GF-D8 (cell line): ENCODE measurements around the gene NLRX1.
"Not testable (repeated sequence)": the region's sequence is repeated elsewhere in the genome, so short reads cannot be mapped to it uniquely, and the experiment has no call there.

Source experiments
- DNase-seq: peaks from one replicate; lab custom pipeline; 2025; lab: John Stamatoyannopoulos, UW

Gene NLRX1

DNA sequence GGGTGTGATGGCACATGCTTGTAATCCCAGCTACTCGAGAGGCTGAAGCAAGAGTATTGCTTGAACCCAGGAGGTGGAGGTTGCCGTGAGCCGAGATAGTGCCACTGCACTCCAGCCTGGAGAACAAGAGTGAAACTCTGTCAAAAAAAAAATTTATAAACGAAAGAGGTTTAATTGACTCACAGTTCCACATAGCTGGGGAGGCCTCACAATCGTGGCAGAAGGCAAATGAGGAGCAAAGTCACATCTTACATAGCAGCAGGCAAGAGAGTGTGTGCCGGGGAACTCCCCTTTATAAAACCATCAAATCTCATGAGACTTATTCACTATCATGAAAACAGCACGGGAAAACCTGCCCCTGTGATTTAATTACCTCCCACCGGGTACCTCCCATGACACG lies 15.9 kb downstream of the NLRX1 start:
- not testable (repeated sequence) for DNase-seq

DNA sequence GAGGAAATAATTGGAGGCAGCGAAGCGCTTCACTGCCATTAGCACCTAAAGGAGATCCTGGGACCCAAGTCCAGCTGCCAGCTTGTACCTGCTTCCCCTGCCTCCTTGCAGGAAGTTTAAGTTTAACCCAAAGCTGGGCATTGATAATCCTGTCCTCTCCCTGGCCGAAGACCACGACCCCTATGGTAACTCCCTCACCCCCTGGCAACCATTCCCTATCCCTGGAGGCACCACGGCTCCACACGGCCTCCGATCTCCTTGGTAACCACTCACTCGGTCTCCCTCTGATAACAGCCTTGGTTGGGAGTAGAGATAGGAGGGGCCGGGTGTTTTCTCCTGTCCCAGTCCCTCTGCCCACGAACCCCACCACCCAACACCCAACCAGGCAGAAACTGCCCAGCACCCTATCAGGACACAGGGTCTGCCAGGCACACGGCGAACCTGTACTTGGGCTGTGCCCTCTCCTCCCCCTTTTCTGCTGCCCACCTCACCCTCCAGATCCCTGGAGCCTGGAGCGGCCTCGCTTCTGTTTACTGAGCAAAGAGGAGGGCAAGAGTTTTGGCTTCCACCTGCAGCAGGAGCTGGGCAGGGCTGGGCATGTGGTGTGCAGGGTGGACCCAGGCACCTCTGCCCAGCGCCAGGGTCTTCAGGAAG lies 17.6 kb downstream of the NLRX1 start:
- DNase-seq: no peak

DNA sequence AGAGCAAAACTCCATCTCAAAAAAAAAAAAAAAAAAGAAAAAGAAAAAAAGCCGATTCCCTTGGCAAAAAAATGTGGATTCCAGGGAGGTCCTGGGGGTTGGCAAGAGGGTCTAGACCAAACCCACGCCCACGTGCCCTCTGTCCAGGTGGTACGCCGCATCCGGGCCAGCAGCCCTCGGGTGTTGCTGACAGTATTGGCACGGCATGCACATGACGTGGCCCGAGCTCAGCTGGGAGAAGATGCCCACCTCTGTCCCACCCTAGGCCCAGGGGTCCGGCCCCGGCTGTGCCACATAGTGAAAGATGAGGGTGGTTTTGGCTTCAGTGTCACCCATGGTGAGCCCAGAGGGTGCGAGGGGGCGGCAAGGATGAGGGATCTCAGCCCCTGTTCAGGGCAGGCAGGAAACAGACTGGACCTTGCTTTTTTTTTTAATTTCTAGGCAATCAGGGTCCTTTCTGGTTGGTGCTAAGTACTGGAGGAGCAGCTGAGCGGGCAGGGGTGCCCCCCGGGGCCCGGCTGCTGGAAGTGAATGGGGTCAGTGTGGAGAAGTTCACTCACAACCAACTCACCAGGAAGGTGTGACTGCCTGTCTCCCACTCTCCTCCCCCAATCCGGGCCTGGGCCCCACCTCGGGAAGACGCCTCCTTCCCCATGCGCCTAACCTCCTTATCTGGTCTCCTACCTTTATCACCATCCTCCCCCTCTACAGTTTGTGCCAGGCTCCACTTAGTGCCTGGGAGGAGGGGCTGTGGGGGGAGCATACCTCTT lies 18.8 kb downstream of the NLRX1 start:
- no peak for DNase-seq

DNA sequence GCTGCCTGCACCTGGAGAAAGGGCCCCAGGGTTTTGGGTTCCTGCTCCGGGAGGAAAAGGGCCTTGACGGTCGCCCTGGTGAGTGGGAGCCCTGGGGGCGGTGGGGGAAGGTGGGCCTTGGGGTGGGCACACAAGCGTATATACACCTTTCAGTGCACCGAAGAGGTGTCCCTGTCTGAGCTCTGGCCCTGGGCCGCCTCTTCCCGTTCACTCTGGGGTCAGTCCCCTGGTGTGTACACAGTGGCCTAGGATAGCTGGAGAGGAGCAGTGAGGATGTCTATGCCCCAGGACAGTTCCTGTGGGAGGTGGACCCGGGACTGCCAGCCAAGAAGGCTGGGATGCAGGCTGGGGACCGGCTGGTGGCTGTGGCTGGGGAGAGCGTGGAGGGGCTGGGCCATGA lies 19.5 kb downstream of the NLRX1 start:
- DNase-seq: no peak

DNA sequence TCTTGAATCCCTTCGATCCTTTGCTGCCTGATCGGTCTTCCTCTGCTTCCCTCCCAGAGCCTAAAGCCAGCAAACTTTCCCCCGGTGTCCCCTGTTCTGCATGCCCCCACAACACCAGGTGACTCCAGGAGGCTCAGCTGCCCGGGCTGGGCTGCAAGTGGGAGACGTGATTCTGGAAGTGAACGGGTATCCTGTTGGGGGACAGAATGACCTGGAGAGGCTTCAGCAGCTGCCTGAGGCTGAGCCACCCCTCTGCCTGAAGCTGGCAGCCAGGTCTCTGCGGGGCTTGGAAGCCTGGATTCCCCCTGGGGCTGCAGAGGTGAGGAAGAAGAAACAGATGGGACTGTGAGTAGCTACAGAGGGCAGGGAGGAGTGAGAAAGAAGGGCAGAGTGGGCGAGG lies 20.4 kb downstream of the NLRX1 start:
- no peak for DNase-seq

DNA sequence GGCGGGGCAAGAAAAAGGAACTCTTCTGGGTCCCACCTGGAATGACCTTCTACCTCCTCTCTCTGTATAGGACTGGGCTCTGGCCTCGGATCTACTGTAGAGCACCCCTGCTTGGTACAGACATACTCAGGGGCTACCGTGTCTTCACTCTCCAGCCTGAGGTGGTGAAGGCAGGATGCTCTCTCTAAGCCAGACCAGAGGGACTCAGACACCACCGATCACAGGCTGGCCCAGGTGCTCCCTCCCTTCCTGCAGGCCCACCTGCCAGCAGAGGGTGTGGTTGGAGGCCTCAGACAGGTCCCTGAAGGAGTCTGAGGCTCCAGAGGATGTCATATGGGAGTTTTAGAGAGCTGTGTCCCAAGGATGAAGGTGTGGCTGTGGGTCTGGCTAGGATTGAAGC lies 20.9 kb downstream of the NLRX1 start:
- no peak for DNase-seq

DNA sequence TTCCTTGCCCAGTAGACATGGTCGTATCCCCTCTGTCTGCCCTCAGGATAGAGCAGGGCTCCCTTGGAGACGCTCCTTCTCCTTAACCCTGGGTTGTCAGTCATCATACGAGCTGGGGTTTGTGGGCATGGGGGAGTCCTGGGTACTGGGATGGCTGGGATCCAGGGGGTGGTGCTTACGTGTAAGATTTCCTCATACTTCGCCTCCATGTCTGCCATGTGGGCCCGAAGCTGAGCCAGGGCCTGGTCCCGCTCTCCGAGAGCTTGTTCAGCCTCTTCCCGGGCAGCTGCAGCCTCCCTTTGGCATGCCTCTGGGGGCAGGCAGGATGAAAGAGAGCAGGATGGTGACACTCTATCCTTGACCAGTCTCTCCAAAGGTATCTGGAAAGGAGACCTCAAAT lies 22.0 kb downstream of the NLRX1 start:
- no peak for DNase-seq

DNA sequence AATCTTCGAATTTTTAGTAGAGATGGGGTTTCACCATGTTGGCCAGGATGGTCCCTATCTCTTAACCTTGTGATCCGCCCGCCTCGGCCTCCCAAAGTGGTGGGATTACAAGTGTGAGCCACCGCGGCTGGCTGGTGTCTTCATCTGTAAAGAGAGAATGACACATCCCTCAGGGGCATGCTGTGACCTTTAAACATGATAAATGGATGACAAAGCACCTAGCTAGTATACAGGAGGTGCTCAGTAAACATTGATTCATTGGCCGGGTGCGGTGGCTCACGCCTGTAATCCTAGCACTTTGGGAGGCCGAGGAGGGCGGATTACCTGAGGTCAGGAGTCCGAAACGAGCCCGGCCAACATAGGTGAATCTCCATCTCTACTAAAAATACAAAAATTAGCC lies 22.7 kb downstream of the NLRX1 start:
- DNase-seq: not testable (repeated sequence)

DNA sequence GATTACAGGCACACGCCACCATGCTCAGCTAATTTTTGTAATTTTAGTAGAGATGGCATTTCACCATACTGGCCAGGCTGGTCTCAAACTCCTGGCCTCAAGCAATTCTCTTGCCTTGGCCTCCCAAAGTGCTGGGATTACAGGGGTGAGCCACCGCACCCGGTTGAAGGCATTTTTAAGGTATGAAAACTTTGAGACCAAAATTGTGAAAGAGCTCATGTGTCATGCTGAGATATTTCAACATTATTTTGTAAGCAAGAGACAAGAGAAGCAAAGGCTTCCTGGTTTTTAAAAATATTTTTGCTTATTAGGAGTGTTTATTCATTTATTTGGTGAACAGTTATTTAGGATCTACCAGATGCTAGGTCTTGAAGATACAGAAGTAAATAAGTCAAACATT lies 23.6 kb downstream of the NLRX1 start:
- DNase-seq: peak; percentile 58

DNA sequence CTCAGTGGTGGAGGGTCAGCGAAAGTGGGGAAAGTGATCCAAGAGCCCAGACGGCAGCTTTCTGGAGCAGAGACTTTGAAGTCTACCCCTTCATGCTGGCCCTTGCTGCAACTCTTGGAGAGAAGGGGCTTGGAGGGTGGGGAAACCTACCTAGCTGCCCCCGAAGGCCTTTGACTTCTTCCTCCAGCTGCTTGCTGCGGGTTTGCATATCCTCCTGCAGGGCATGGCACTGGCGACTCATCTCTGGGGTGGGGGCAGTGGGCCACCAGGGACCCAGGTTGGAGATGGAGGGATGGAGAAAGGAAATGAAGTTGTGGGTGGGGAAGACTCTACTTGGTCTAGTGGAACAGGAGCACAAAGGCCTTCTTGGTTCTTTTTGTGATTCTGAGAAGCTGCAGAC lies 24.5 kb downstream of the NLRX1 start:
- no peak for DNase-seq

DNA sequence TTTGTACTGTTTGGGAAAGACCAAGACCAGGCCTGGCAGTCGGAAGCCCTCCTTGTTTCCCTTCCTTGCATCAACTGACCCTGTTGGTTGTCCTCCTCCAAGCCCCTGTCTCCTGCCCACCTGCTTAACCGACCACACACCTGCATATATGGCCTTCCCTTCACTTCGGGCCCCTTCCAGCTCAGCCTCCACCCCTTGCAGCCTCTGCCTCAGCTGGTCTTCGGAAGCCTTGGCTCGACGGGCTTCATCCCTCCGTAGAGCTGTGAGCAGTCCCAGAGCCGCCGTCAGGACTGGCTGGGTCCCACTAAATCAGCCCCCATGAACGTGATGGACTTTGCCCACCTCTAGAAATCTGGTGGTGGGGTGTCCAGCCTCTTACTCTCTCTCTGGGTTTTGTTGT lies 25.1 kb downstream of the NLRX1 start:
- DNase-seq: no peak

DNA sequence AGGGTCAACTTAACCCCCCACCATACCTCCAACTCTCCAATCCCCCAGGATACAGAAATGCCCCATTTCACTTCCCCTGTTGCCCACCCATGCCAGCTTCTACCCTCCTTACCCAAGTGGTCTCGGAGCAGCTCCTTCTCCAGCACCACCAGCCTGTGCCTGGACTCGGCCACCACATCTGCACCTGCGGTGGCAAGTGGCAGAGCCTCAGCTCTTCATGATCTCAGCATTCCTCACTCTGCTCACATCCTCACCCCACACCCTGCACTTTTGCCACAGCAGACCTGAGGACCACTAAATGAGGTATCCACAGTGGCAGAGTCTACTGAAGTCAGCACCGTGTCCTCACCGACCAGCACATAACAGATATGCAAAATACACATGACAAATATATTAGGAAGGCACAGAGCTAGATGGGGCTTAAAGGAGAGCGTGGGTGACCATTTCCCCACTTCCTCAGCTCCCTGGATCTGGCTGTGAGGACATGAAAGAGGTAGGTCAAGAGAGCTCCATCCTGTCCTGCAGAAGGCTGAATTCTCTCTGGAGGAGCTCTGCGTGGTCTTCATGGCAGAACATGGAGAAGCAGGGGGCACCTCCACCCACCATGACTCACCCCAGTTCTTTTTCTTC lies 26.4 kb downstream of the NLRX1 start:
- no peak for DNase-seq

DNA sequence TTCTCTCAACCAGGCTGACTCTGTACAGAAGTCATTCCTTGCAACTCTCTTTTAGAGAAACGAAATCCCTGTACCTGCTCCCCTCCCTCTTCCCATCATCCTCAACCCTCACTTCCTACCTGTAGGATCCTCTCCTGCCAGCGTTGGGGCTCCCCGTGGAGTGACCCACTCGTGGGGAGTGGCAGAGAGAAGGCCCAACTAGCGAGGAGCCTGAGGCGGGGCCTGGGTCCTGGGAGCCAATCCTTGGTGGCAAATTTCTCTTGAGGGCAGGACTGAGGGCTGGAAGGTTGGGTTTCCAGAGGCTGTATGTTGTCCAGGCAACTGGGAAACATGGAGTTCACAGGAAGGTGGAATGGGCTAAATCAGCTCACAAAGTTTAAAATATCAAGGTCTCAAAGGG lies 27.2 kb downstream of the NLRX1 start:
- DNase-seq: no peak

DNA sequence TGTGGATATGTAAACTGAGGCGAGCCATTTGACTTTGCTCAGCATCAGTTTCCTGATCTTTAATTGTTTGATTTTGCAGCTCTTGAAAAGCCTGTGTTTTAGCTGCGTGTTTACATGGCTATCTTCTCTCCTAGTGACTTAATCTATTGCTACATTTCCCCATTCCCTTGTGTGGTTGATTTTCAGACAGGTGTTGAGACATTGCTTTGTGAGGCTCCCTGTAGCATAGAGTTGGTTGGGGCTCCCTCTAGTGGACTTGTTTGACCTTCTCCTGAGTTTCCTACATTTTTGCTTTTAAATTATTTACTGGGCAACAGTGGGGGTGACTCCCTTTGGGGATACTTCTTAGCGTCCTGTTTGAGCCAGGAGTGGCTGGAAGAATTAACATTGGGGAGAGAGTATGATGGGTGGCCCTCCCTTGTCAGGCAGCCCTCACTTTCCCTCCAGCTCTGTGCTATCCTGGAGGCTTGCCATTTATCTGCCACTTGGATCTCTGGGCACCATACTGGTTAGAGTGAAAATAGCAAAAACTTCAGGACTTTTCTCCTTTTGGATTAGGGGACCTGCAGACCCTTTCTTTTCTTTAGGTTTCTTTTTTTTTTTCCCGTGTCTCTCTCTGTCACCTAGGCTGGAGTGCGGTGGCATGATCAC lies 28.4 kb downstream of the NLRX1 start:
- DNase-seq: peak; percentile 99

DNA sequence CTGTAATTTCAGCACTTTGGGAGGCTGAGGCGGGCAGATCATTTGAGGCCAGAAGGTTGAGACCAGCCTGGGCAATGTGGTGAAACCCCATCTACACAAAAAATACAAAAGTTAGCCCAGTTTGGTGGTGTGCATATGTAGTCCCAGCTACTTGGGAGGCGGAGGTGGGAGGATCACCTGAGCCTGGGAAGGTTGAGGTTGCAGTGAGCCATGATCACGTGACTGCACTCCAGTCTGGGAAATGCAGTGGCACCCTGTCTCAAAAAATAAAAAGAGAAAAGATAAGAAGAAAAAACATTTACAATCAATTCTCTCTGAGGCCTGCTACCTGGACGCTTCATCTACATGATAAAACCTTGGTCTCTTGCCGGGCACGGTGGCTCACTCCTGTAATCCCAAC lies 30.4 kb downstream of the NLRX1 start:
- DNase-seq: no peak

DNA sequence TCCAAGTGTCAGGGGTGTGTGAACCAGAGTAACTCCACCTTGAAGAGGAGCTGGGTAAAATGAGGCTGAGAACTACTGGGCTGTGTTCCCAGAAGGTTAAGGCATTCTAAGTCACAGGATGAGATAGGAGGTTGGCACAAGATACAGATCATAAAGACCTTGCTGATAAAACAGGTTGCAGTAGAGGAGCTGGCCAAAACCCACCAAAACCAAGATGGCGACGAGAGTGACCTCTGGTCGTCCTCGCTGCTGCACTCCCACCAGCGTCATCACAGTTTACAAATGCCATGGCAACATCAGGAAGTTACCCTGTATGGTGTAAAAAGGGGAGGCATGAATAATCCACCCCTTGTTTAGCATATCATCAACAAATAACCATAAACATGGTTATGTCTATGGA lies 32.7 kb downstream of the NLRX1 start:
- DNase-seq: not testable (repeated sequence)

DNA sequence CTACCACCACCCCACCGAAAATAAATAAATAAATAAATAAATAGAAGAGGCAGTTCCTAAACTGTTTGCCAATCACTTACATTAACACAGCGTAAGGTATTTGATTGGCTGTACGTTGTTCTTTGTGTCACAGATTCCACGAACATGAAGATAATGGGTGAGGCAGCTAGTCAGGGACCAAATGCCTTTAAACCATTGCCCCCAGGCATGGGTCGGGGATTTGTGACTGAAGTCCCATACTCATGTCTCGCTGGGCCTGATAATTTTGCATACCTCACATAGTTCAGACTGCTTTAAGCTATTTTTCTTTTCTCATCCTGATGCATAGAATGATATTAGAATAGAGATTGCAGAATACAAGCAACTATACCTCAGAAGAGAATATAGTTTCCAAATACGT lies 34.0 kb downstream of the NLRX1 start:
- no peak for DNase-seq

DNA sequence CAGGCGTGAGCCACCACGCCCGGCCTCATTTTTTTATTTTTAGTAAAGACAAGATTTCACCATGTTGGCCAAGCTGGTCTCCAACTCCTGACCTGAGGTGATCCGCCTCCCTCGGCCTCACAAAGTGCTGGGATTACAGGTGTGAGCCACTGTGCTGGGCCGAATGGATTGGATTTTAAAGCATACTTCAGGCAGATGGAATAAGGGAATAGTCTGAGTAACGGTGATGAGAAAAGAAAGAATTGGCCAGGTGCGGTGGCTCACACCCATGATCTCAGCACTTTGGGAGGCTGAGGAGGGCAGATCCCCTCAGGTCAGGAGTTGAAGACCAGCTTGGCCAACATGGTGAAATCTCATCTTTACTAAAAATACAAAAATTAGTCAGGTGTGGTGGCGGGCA lies 35.5 kb downstream of the NLRX1 start:
- no peak for DNase-seq

DNA sequence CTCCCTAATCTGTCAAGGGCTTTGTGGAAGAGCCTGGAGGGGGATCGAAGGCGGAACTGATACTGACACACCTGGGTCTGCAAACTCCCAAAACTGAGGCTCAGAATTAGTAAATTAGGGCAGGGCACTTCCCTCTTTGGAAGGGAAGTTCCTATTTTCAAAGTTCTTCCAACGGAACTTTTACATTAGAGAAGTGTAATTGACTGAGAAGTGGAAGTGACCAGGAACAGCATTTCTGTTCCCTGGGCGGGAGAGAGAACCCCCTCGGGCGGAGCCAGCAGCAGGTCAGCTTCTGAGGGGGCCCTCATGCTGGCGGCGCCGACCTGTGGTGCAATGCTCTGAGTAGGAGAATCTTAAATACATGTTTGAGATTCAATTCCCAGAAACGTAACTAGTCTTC lies 36.6 kb downstream of the NLRX1 start:
- peak; percentile 69 for DNase-seq

DNA sequence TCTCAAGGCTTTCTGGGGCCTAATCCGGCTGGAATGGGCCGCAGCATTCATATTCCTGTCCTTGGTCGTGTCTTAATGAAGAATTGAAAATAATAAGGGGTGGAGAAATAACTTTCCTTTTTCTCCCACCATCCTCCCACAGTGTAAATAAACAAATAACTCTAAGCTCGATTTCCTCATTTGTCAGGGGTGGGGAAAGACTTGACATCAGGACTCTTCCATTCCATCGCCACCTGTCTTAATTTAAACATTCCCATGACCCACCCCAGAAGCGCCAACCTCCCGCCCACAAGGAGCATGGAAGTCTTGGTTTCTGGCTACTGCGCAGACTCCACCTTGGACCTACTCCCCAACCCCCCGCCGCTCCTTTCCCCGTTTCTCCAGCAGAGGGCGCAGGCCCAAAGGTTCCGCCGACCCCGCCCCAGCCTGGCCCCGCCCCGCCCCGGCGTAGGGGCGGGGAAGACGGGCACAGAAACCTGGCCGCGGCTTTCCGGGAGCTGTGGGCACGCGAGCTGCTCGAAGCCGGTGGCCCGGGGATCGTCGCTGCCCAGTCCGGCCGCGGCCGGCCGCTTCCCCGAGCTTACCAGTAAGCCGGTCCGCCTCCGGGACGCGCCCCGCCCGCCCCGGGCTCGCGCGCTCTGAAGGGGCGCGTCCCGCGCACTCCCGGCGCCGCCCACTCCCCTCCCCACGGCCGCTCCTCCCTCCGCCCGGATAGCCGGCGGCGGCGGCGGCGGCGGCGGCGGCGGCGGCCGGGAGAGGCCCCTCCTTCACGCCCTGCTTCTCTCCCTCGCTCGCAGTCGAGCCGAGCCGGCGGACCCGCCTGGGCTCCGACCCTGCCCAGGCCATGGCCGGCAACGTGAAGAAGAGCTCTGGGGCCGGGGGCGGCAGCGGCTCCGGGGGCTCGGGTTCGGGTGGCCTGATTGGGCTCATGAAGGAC lies 37.3 kb downstream of the NLRX1 start, which contains the start of gene CBL:
Gene CBL (plus strand): TSS at position 766 of the 937 bp plus-strand sequence. CDS start 79 bp downstream, at position 845.
- DNase-seq: peak; percentile 90
